GM19240 (cell line): ENCODE measurements around the gene SLC16A12.

Source experiments
- DNase-seq: peaks from one replicate; pipeline ENCODE4 v3.0.0; 2011; ENCODE audit warnings: low spot score; ENCODE audit not compliant: insufficient read length

Gene SLC16A12, protein sequence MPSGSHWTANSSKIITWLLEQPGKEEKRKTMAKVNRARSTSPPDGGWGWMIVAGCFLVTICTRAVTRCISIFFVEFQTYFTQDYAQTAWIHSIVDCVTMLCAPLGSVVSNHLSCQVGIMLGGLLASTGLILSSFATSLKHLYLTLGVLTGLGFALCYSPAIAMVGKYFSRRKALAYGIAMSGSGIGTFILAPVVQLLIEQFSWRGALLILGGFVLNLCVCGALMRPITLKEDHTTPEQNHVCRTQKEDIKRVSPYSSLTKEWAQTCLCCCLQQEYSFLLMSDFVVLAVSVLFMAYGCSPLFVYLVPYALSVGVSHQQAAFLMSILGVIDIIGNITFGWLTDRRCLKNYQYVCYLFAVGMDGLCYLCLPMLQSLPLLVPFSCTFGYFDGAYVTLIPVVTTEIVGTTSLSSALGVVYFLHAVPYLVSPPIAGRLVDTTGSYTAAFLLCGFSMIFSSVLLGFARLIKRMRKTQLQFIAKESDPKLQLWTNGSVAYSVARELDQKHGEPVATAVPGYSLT

DNA sequence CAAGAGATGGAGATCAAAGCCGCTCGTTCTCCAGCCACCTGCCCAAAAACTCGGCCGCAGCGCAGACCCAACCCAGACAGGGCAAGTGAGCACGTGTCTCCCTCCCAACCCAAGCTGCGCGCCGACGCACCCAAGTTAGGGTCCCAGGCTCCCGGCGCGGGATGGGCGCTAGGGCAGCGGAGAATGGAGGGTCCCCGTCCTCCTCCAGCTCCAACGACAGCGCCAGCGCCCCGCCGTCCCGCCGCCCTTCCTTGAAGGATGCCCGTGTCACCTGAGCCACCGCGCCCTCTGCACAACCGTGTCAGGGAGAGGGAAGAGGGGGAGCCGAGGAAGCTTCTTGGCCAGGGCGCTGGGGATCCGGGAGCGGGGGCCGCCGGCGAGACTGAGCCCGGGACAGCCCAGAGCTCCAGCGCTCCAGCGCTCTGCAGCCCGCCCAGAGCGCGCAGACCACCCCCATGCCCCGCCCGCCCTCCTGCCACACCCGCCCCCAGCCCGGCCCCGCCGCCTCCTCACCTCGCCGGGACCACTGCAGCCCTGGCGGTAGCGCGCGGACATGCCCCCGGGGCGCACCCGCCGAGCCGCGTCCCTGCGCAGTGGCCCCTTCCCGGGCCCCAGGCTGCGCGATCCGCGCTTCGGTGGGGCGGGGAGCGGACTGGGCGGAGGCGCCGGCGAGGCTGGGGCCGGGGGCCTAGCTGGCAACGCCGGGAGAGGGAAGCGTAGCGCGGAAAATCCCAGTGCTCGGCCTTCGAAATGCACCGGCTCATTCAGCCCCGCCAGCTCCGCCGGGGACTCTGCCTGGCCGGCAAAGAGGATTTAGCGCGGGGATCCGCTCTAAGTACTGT lies at the start of gene SLC16A12:
Gene SLC16A12, minus strand, starts transcription at position 424 of the 842 bp plus-strand sequence. CDS start 73,016 bp downstream, outside the sequence.
- DNase-seq = no peak

DNA sequence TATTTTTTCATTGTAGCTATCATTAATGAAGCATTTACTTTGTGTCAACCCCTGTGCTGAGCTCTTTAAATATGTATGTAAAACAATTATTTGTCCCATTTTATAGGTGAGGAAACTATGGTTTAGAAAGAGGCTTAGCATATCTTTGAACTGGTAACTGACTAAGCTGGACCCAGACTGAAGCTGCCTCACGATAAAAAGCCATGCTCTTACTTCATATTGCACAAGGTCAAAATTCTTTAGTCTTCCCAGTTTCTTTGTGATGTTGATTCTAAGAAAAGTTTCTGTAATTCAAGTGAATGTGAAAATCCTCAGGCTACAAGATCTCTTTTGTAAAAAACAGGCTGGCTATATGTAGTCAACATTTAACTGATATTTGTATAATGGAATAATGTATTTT lies 46.6 kb upstream of the SLC16A12 start:
- DNase-seq = no peak

DNA sequence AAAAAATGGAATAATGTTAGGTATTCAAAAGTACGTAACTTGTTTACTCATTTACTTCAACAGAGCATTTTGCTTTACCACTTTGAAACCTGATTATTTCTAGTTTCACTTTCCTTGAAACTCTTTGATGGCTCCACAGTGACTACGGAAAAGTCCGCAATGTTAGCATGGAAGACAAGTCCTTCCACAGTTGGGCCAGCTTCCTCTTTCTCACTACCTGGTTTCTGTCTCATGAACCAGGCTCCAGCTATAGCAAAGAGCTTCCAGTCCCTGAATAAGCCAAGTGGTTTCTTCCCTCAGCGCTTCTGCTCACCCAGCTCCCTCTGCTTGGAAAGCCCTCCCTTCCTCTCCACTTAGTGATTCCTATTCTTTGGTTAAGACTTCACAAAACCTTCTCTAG lies 44.8 kb upstream of the SLC16A12 start:
- DNase-seq = no peak

DNA sequence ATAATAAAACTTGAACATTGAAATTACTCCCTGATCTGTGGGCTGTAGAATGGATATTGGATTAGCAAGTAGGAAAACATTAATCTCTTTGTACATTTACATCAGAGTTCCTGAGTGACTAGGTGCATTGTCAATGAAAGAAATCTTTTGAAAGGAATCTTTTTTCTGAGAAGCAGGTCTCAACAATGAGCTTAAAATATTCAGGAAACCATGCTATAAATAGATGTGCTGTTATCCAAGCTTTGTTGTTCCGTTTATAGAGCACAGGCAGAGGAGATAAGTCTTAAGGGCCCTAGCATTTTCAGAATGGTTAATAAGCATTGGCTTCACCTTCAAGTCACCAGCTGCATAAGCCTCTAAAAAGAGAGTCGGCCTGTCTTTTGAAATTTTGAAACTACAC lies 41.3 kb upstream of the SLC16A12 start:
- no peak for DNase-seq

DNA sequence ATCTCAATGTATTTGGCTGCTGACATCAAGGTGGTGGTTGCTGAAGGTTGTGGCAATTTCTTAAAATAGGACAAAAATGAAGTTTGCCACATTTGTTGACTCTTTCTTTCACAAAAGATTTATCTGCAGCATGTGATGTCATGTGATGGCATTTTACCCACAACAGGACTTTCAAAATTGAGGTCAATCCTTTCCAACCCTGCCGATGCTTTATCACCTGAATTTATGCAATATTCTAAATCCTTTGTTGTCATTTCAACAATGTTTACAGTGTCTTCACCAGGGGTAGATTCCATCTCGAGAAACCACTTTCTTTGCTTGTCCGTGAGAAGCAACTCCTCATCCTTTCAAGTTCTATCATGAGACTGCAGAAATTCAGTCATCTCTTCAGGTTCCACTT lies 40.6 kb upstream of the SLC16A12 start:
- DNase-seq = no peak

DNA sequence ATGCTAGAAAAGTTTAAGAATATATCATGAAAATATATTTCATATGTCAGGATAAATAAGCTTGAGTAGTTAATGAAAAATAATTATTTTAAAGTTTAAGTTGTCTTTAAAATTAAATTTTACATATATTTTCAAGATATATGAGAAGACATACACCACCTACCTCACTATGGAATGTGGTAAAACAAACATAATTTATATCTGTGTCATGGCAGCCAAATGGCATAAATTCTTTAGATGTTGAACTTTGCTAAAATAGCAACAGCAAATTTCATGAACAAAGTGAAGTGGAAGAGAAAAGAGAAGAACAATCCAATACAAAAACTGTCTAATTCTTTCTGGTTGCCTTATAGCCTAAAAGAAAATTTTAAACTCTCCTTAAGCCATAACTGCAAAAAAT lies 39.6 kb upstream of the SLC16A12 start:
- no peak for DNase-seq

DNA sequence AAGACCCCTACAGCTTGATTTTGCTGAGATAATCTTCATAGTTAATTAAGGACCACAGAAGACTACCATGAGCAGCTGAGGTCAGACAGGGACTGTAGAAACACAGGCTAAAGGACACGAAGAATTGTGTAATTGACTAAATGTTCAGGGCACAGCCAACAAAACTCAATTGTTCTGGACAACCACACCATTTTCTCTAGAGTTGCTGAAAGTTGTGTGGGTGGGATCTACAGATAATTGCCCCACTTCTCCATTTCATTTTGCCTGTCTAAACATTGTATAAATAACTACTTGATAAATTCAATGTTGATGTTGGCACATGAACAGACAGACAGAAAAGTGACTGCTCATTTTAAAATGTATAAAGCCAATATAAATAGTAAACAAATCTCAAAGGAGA lies 39.0 kb upstream of the SLC16A12 start:
- no peak for DNase-seq

DNA sequence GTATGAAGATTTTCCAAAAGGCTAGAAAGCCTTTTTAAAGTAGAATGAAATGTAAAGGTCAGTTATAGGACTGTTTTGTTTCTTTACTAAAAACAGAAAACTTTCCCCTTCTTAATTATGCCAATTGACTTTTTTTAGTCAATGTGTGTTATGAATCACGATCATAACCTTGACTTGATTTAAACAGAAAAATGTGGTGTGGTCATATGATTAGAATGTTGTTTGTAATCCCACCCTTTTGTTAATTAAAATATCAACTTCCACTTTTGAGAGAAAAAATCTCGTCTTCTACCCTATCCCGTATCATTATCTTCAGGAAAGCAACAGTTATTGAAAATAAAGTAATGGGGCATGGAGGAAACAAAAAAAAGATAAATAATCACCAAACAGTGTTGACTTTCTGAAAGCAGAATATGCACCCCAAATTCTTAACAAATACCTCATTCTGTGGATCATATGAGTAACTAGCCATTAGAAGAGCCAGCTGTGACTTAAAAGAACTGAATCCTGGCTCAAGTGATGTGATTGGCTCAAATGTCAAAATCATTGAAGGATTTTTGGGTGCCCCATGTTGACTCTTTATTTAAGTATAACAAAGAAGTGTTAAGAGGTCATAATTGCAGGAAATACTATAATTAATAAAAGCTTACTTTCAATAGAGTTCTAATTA lies 32.3 kb upstream of the SLC16A12 start:
- DNase-seq = no peak

DNA sequence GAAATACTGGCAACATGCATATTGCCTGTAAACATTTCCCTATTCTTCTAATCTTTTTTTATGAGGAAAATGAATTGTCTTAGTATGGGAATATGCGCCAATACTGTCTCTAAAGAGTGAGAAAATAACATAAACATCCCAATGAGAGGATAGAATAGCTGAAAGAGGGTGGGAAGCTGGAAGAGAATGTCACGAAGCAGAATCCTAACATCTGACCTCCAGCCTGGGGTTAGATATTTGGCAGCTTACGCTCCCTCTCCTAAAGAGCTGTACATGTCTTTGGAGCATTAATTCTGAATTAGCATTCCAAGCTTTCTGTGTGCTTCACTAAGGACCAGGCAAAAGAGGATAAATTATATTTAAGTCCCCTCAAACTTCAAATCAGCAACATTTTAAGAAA lies 31.6 kb upstream of the SLC16A12 start:
- no peak for DNase-seq

DNA sequence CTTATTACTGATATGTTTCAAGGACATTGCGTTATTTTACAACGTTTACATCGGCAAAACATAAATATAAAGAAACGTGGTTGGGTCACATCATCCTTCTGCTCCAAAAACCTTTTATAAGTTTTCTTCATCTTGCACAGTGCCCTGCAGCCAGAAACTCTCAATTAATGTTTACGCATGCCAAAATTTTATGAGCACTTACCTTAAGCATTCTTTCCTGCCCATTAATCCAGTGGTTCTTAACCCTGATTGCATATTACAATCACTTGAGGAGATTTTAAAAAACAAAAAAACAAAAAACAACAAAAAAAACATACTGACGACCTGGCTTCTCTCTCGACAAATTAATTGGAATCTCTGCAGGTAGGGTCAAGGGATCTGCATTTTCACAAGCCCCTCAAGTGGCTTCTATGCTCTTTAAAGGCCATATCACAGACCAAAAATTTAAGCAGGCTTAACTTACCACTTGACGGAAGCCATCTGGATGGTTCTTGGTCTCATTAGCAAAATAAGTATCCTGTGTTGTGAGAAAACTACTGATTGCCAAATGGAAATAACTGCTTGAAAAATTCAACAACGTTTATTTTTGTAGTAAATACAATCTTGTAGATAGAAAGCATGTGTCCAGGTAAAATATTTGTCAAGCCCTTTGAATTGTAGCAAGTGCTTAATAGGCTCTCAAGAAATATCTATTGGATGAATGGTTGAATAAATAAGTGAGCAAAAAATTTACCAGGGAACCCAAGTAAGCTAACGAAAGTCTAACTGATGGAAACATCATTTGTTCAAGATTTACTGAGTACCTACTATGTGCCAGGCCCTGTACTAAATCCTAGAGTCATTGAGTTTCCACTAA lies 30.9 kb upstream of the SLC16A12 start:
- no peak for DNase-seq

DNA sequence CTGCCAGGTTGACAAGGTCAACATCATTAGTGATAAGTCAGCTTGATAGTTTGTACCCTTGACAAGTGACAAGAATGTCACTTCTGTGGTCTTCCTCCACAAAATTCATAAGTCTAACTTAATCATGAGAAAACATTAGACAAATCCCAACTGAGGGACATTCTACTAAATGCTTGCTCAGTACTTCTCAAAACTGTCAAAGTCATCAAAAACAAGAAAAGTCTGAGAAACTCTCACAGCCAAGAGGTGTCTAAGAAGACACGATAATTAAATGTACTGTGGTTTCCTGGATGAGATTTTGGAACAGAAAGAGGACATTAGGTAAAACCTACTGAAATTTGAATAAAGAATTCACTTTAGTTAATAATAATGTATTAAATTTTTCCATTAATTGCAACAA lies 29.8 kb upstream of the SLC16A12 start:
- DNase-seq = no peak

DNA sequence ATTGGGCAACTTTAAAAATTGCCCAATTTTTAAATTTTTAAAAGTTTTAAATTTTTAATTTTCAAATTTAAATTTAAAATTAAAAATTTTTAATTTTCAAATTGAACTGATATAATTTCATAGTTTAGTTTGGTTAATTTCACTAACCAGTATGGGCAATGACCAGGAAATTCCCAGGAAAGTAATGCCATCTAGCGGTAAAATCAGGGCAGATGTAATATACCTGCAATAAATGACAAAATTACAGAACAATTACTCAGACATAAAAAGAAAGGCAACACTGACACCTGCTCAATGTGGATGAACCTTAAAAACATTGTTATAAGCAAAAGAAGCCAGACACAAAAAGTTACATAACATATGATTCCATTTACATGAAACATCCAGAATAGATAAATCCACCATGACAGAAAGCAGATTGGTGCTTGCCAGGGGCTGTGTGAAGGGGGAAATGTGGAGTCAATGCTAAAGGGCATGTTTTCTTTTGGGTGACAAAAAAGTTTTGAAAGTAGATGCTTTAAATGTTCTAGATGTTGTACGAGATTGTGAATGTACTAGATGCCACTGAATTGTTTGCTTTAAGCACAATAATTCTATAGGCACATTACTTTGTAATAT lies 28.6 kb upstream of the SLC16A12 start:
- DNase-seq = peak; percentile 2

DNA sequence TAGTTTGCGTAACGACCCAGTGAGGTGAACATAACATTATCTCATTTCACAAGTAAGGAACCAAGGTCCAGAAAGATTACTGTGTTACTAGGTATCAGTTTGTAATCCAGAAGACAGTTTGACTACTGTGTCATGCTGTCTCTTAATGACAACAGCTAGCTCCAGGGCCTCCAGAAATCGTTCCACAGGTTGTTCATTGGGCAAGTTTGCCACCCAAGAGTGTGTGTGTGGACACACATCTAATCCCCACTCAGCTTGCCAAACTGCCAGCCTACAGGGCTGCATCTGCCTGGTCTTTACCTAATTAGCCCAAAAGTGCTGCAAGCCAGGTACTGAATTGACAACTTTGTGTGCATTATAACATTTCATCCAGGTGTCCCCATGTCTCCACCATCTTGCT lies 27.9 kb upstream of the SLC16A12 start:
- no peak for DNase-seq

DNA sequence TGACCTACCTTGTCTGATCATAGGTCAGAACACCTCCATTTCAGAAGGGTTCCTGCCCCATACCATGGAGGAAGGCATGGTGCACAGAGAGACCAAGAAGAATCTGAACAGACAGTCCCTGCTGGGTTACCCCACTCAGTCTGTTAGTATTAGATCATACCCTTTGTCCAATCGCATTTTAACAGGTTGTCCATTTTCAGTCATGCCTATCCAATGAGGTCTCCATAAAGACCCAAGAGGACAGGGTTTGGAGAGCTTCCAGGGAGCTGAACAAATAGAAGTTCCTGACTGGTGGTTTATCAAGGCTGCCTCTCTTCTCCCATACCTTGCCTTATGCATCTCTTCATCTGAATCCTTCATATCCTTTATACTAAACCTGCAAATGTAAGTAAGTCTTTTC lies 21.2 kb upstream of the SLC16A12 start:
- DNase-seq = no peak

DNA sequence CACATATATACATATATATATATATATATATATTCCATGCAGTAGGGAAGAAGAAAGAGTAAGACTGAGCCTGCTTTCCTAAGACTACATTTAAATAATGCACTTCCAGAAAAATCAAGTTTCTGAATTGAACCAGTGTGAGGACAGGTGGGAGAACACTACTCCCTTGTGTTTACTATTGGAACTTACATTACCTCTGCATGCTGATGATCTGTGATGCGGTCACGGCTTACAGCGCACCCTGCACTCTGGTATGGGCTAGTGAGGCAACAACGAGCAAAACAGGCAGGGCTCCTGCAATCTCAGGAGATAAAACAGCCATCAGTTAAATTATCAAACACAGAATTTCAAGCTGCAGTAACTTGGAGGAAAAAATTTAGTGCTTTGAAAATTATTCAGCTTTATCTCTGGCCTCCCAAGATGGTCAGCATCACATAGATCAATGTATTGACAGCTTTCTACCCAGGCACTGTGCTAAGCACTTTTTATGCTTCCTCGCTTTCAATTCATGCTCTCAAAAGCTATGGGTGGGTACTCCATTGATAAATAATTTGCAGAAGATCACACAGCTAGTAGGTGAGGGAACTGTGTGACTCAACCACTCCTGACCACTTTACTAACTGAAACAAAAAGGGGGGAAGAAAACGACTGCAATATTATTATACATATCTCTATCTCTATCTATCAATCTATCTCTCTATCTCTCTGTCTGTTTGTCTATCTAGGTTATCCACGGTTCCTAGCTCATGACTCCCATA lies 20.5 kb upstream of the SLC16A12 start:
- no peak for DNase-seq

DNA sequence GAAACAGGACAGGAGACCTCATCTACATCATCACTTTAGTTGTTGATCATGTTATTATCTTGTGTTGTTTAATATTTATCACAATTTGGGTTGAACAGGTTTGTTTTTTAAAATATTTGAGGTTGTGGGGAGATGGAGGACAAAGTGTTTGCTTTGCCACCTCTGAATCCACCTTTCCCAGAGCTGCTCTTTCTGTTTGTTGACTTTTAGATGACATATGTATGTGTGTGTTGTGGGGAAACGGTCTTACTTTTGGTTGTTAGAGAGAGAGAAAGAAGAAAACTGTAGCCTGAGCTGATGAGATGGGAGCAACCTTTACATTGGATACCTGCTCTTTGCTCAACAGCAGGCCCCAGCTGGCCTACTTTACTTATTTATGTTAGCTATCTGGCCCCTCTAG lies 19.0 kb upstream of the SLC16A12 start:
- no peak for DNase-seq

DNA sequence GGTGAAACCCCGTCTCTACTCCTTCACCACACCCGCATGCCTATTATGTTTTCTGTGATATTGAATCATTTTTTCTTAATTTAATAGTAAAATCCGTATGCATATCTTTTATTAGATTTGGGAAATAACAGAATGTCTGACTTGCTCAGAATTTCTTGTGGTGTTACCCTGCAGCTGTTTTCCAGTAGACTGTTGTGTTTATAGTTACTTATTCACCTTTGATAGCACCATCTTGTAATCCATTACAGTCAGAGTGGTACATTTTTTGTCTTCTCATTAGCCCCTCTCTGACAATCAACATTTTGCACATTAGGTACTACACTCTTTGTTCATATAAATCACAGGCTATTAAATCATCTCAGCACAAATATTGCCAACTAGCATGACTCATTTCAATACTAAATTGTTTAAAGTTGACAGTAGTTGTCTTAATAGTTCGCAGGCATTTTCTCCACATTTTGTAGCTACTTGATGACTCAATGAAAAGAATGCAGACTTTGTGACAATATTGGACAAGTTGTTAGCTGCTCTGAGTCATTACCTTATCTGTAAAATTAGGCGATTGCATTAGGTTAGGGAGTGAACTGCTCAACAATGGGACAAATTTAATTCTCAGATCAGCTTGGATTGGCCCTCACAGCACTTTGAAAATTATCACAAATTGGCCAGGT lies 17.8 kb upstream of the SLC16A12 start:
- no peak for DNase-seq

DNA sequence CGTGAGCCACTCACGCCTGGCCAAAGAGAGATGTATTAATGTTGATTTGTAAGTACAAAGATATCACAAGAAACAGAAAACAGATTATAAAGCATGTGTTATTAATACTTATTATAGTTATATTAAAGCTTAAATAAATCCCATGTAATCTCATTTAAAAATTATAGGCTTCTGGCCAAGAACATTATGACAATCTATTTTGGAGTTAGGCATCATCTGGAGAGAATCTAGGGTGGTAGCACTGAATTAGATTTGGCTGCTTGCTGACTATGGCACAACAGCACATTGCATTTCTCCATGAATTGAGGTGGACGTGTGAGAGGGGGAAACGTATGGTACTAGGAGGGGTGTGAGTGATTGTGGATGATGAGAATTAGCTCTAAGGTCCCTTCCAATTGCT lies 16.8 kb upstream of the SLC16A12 start:
- DNase-seq = no peak

DNA sequence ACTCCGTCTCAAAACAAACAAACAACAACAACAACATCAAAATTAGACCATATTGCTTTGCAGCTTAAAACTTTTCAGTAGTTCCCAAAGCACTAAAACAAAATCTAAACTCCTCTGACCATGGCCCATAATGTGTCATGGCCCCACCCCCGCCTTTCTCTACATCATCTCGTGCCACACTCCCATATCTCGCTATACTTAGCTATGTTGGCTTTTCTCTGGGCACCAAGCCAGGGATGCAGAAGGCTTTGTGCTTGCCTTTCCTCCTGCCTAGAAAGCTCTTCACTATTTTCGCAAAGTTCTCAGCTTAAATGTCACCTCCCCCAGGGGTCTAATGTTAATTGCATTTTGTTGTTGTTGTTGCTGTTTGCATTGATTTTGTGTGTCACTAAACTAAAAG lies 15.1 kb upstream of the SLC16A12 start:
- no peak for DNase-seq
